Endothelial cell (in vitro differentiated cells): ENCODE data around the gene TBX3. TPM values are rescaled to one million over a fixed set of nuclear protein-coding genes. Genes with fewer than 3 reads are reported as not detected.

Experiments used
- DNase-seq: peaks from one replicate; pipeline ENCODE4 v3.0.0; 2021; ENCODE audit warnings: low spot score
- H3K27ac Mint-ChIP-seq: one replicate; pipeline ENCODE4 v1.8.0; 2021; ENCODE audit warnings: mixed read lengths, inconsistent platforms; ENCODE audit not compliant: unreplicated experiment
- H3K27me3 Mint-ChIP-seq: one replicate; pipeline ENCODE4 v1.8.0; 2021; ENCODE audit warnings: mild to moderate bottlenecking, moderate library complexity, mixed read lengths, inconsistent platforms; ENCODE audit not compliant: unreplicated experiment
- H3K36me3 Mint-ChIP-seq: one replicate; pipeline ENCODE4 v1.8.0; 2021; ENCODE audit warnings: mild to moderate bottlenecking, low read depth, mixed read lengths, inconsistent platforms; ENCODE audit not compliant: unreplicated experiment
- H3K4me1 Mint-ChIP-seq: one replicate; pipeline ENCODE4 v1.8.0; 2021; ENCODE audit warnings: mild to moderate bottlenecking, mixed read lengths, inconsistent platforms; ENCODE audit not compliant: unreplicated experiment
- H3K4me3 Mint-ChIP-seq: one replicate; pipeline ENCODE4 v1.8.0; 2021; ENCODE audit warnings: mild to moderate bottlenecking, mixed read lengths, inconsistent platforms; ENCODE audit not compliant: unreplicated experiment
- H3K9me3 Mint-ChIP-seq: one replicate; pipeline ENCODE4 v1.8.0; 2021; ENCODE audit warnings: mixed read lengths, inconsistent platforms; ENCODE audit not compliant: unreplicated experiment
- CTCF ChIP-seq: fragments of 200-600 bp; sonication (generic); IDR thresholded peaks from one replicate; pipeline ENCODE4 v1.5.0; 2021; ENCODE audit warnings: antibody characterized with exemption; ENCODE audit not compliant: unreplicated experiment
- total RNA-seq: library from RNA; stranded (reverse); fragmentation: NEBNext Ultra II Directional; extraction: Animal tissue kit (Norgen Biotek cat#: 25700); gene quantifications from one replicate; pipeline ENCODE4 v1.2.1, GENCODE V29; 2021; ENCODE audit not compliant: unreplicated experiment

The TBX3 gene
- total RNA-seq, 1 donor from 2014 or later = 0.41 TPM

DNA sequence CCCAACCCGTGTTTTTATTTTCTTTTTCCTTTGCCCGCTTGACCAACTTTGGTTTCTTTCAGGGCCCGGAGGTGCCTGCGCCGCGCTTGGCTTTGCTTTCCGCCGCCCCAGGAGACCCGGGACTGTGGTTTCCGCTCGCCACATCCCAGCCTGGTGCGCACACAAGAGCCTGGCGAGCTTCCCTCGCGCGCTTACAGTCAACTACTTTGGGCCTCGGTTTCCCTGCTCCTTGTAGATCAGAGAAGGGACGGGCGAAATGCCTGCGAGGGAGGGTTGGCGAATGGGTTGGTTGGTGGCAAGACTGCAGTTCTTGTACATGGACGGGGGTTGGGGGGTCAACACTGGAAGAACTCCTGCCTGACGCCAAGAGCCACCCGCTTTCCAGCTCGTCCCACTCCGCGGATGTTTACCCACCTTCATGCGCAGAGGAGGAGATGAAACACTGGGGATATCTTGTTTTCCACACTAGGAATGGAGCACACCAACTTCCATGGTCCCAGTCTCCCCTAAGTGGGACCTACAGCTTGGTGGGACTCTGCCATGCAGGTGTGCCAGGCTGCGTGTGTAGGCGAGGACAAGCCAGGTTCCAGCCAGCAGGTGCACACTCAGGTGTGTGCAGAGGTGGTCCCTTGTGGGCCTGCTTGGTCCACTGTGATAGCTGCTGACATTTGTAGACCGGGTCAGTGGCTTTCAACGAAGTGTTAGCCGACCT lies 16.6 kb upstream of the TBX3 start:
- no peak for DNase-seq
- Mint-ChIP-seq H3K36me3 (no peaks in the 10 kb centered on the region), H3K9me3 (no peaks in the 10 kb centered on the region), H3K4me3 (no peak overlapping the region), H3K4me1 (peaks cover 14% of the 10 kb centered on the region), H3K27me3 (peaks cover 31% of the 10 kb centered on the region), H3K27ac (no peak overlapping the region)
- TF ChIP-seq CTCF = no peak

DNA sequence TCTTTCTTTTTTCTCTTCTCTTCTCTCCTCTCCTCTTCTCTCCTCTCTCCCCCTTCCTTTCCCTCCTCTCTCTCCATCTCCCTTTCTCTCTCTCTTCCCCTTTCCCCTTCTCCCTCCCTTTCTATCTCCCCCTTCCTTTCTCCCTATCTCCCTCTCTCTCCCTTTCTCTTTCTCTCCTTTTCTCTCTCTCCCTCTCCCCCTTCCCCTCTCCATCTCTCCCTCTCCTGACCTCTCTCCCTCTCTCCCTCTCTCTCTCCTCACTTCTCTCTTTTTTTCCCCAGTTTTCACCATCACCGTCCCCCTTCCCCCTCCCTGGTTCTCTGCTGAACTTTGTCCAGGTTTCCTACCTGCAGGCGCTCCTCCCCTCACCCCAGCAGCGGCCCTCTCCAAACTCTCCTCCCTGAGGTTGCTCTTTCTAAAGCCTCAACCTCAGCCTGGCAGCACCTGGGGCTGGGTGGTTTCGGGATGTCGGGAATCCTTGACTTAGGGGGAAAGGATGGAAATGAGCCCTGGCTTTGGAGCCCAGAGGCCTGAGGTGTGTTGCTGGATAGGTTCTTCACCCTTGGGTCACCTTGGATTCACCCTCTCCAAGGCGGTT lies 14.7 kb upstream of the TBX3 start:
- peaks cover 14% of the 10 kb centered on the region for H3K4me1 Mint-ChIP-seq
- no peak overlapping the region for H3K4me3 Mint-ChIP-seq
- TF ChIP-seq CTCF = no peak
- no peak for DNase-seq
- H3K36me3 Mint-ChIP-seq = no peaks in the 10 kb centered on the region
- H3K9me3 Mint-ChIP-seq = no peaks in the 10 kb centered on the region
- peaks cover 40% of the 10 kb centered on the region for H3K27me3 Mint-ChIP-seq
- H3K27ac Mint-ChIP-seq = no peak overlapping the region

GRCh38 chr12:114697741-114698565 lies 14.0 kb upstream of the TBX3 start:
- H3K27ac Mint-ChIP-seq = no peak overlapping the region
- DNase-seq = no peak
- no peak for TF ChIP-seq CTCF
- no peaks in the 10 kb centered on the region for H3K9me3 Mint-ChIP-seq
- H3K27me3 Mint-ChIP-seq = peaks cover 34% of the 10 kb centered on the region
- H3K4me1 Mint-ChIP-seq = peaks cover 14% of the 10 kb centered on the region
- no peaks in the 10 kb centered on the region for H3K36me3 Mint-ChIP-seq
- H3K4me3 Mint-ChIP-seq = no peak overlapping the region

DNA sequence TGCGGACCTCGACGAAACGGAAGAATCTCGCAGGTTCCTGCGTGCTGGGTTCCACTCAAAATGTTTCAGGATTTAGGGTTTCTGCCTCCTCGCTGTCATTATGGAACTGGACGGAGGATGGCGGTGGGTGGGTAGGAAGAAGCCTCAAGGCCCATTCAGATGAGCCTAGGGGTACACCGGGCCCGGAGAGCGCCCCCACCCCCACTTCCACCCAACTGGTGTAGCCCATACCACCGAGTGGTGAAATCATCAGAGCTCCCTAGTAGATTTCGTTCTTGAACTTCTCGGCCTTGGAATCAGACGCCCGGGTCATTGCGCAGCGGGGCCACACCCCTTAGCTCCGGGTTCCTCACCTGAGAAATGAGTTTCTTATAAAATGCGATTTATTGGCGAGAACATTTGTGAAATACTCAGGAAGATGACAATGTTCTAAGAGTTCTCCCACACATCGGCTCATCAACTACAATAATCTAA lies 13.3 kb upstream of the TBX3 start:
- no peak for TF ChIP-seq CTCF
- Mint-ChIP-seq H3K4me1 (peaks cover 17% of the 10 kb centered on the region), H3K27me3 (peaks cover 35% of the 10 kb centered on the region), H3K4me3 (no peak overlapping the region), H3K36me3 (no peaks in the 10 kb centered on the region), H3K9me3 (no peaks in the 10 kb centered on the region), H3K27ac (no peak overlapping the region)
- DNase-seq = no peak
